Lung (tissue), 12 donors: ENCODE measurements around the gene AHCYL1. TPM values are rescaled to one million over a fixed set of nuclear protein-coding genes. Genes with fewer than 3 reads are reported as not detected.

Experiments
- ATAC-seq: fragments of 200-7000 bp; cut with Tn5 transposase; one replicate; pipeline ENCODE4 v1.9.1; 2020; ENCODE audit warnings: moderate number of reproducible peaks; ENCODE audit not compliant: insufficient read depth, low FRiP score
- DNase-seq, 3 donors: peaks; one replicate each; pipeline ENCODE4 v3.0.0-alpha.2; 2013 to 2017
- H3K27ac ChIP-seq, 2 donors: one replicate each; pipeline ENCODE4 v1.5.1; 2013; ENCODE audit warnings: mild to moderate bottlenecking in 2 of 2, moderate library complexity in 2 of 2, control low read depth in 1 of 2, inconsistent platforms in 1 of 2, low read depth in 1 of 2, low read length in 1 of 2
- H3K27me3 ChIP-seq, 3 donors: one replicate each; pipeline ENCODE4 v1.5.1; 2013; ENCODE audit warnings: low read length in 2 of 3; ENCODE audit not compliant: control insufficient read depth in 3 of 3, insufficient read depth in 3 of 3
- H3K36me3 ChIP-seq, 4 donors: one replicate each; pipeline ENCODE4 v1.5.1; 2013; ENCODE audit warnings: low read length in 4 of 4, mild to moderate bottlenecking in 1 of 4, moderate library complexity in 1 of 4; ENCODE audit not compliant: control insufficient read depth in 4 of 4, insufficient read depth in 4 of 4
- H3K4me1 ChIP-seq, 5 donors: one replicate each; pipeline ENCODE4 v1.5.1; 2013; ENCODE audit warnings: low read length in 5 of 5, mild to moderate bottlenecking in 2 of 5, moderate library complexity in 1 of 5; ENCODE audit not compliant: control insufficient read depth in 5 of 5, insufficient read depth in 5 of 5
- H3K4me3 ChIP-seq: one replicate; pipeline ENCODE4 v1.5.1; 2013; ENCODE audit warnings: mild to moderate bottlenecking, control low read depth, moderate library complexity
- H3K9ac ChIP-seq, 2 donors: one replicate each; pipeline ENCODE4 v1.5.1; 2013; ENCODE audit warnings: low read length in 2 of 2, control low read depth in 1 of 2; ENCODE audit not compliant: insufficient read depth in 1 of 2
- H3K9me3 ChIP-seq, 4 donors: one replicate each; pipeline ENCODE4 v1.5.1; 2013; ENCODE audit warnings: low read length in 3 of 4, mild to moderate bottlenecking in 1 of 4, moderate library complexity in 1 of 4; ENCODE audit not compliant: control insufficient read depth in 4 of 4, insufficient read depth in 3 of 4
- WGBS, 2 donors: extraction: QIAGEN DNeasy Blood & Tissue Kit; methylation state at CpG; one replicate each; pipeline ENCODE4 v1.1.7; 2013; 5-methylcytosine and 5-hydroxymethylcytosine counted together
- polyA plus RNA-seq, 2 donors: library from polyadenylated mRNA; stranded (reverse); fragments of 200-250 nt; gene quantifications; one replicate each; pipeline ENCODE4 v1.2.1, GENCODE V29; 2013
- total RNA-seq, 2 donors: library from RNA; depleted of rRNA in 1 of 2; stranded (reverse); fragments of >200 nt in 1 of 2; gene quantifications; one replicate each; pipeline ENCODE4 v1.2.1, GENCODE V29; 2014 to 2021
- TF ChIP-seq, protein P1 (sequence below): IDR thresholded peaks from 2 replicates; pipeline ENCODE4 v1.5.1; 2012; ENCODE audit warnings: mild to moderate bottlenecking; ENCODE audit errors: control extremely low read depth, extremely low read depth
- donor health status: control.
- donor health status: control.
- donor health status: Bipolar disorder and iron deficiency.
- donor health status: healthy.
- donor health status: DM: yes; HTN: yes; CAD: no.

Gene AHCYL1
- total and polyA plus RNA-seq, 4 donors = 44.4 to 77.7 (median 56.3) TPM

DNA sequence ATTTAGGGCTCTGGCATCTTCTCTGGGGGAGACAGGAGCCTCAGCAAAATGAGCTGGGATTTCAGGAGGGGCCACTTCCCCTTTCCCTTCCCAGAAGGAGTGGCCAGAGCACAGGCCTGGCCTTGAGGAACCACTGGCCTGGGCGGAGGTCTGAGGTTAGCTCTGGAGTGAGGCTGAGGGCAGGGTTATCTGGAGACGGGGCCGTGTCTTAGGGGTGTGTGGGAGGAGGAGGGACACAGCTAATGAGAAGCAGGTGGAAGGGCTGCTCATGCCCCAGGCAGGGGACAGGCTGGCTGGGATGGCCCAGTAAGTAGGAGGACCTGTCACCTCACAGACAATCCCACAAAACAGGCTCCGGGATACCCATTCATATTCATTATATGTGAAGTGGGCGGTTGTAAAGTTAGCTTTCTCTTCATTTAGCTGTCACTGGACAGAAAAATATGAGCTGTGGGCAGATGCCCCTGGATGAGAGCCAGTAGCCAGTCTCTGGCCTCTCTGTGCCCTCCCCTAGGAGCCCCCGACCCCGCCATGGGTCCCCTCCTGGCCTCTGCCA is 73.5 kb downstream of the AHCYL1 start:
- H3K9me3 ChIP-seq = peaks cover 0 to 2% (median 0%) of the 10 kb centered on the region in 4 donors
- 67 to 76% methylated on average over 7 of the region's 7 CpGs for WGBS, 2 donors
- H3K27me3 ChIP-seq = no peaks in the 10 kb centered on the region
- DNase-seq = no peak
- no peak overlapping the region for H3K4me3 ChIP-seq
- peaks cover 0 to 3% (median 0%) of the 10 kb centered on the region in 5 donors for H3K4me1 ChIP-seq
- no peak overlapping the region for H3K9ac ChIP-seq
- ATAC-seq = no peak
- H3K27ac ChIP-seq = no peak overlapping the region
- TF ChIP-seq, protein P1, sequence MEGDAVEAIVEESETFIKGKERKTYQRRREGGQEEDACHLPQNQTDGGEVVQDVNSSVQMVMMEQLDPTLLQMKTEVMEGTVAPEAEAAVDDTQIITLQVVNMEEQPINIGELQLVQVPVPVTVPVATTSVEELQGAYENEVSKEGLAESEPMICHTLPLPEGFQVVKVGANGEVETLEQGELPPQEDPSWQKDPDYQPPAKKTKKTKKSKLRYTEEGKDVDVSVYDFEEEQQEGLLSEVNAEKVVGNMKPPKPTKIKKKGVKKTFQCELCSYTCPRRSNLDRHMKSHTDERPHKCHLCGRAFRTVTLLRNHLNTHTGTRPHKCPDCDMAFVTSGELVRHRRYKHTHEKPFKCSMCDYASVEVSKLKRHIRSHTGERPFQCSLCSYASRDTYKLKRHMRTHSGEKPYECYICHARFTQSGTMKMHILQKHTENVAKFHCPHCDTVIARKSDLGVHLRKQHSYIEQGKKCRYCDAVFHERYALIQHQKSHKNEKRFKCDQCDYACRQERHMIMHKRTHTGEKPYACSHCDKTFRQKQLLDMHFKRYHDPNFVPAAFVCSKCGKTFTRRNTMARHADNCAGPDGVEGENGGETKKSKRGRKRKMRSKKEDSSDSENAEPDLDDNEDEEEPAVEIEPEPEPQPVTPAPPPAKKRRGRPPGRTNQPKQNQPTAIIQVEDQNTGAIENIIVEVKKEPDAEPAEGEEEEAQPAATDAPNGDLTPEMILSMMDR = no peak
- peaks cover 27 to 58% (median 32%) of the 10 kb centered on the region in 4 donors for H3K36me3 ChIP-seq

DNA sequence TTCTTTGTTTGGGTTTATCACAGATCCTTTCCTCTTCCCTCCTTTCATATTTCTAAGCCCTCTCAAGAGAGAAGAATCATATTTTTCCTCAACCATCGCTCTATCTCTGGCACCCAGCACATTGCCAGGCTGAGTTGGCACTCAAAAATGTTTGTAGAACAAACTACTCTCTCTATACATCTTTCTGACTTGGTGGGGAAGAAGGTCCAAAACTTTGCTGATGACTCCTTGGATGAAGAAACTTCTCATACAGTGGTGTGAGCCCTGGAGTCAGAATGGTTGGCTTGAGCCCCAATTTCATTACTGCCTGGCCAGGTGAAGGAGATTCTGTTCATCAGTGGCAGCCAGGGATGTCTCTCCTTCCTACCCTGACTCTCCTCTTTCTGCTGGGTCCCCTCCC is 74.0 kb downstream of the AHCYL1 start:
- Histone ChIP-seq H3K27ac (no peak overlapping the region), H3K4me1 (peaks cover 0 to 3% (median 0%) of the 10 kb centered on the region in 5 donors), H3K4me3 (no peak overlapping the region), H3K27me3 (no peaks in the 10 kb centered on the region), H3K9me3 (peaks cover 0 to 2% (median 0%) of the 10 kb centered on the region in 4 donors), H3K9ac (no peak overlapping the region), H3K36me3 (peaks cover 24 to 52% (median 27%) of the 10 kb centered on the region in 4 donors)
- WGBS, 2 donors = 85 to 96% methylated on average over 1 of the region's 1 CpG
- TF ChIP-seq, protein P1 = no peak
- ATAC-seq (no peak), DNase-seq (no peak)

DNA sequence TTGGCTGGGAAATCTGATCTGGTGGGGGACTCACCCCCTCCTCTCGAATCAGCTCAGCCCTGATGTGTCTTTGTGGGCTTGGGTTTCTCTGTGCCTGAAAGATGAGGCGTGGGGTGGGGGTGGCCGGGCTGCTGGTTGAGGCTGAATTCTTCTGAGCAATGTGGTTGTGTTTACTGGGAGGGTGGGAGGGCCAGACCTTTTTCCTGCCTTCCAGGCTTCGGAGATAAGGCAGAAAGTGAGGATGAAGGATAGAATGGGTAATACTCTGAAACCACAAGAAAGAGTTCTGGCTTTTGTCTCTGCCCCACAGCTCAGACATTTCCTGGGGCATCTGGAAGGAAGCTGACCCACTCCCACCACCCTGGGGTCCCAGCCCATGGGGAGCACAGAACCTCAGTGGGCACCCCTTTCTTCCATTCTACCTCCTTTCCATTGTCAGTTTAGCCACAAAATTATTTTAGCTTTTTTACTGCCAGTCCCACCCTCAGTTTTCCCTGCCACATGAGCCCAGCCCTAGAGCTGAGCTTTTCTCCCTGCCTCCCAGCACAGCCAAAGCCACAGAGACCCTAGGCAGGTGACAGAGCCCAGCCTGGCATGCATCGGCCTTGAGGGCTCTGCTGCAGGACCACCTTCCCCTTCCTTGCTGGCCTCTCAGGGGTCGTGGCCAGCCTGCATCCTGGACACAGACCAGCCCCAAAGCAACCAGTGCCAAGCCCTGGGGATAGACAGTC is 74.7 kb downstream of the AHCYL1 start:
- H3K9ac ChIP-seq = no peak overlapping the region

More for the DNA sequence above, 74.7 kb downstream of the AHCYL1 start:
- no peak for ATAC-seq
- no peak for DNase-seq
- Histone ChIP-seq H3K4me1 (peaks cover 0 to 3% (median 0%) of the 10 kb centered on the region in 5 donors), H3K36me3 (peaks cover 19 to 46% (median 21%) of the 10 kb centered on the region in 4 donors), H3K27me3 (no peaks in the 10 kb centered on the region), H3K9me3 (peaks cover 0 to 2% (median 0%) of the 10 kb centered on the region in 4 donors), H3K4me3 (no peak overlapping the region), H3K27ac (no peak overlapping the region)
- WGBS, 2 donors = 79 to 87% methylated on average over 6 of the region's 6 CpGs
- TF ChIP-seq, protein P1 = no peak
